ENCODE measurements around the gene JDP2. TPM values are rescaled to one million over a fixed set of nuclear protein-coding genes. Genes with fewer than 3 reads are reported as not detected.

JDP2 gene
- total and polyA plus RNA-seq, 4 donors = 13.8 to 30.4 (median 24.0) TPM

- WGBS (ENCODE audit: insufficient coverage) = 89% methylated on average over 2 of the region's 2 CpGs
- DNase-seq (ENCODE audit: low read depth in 4 of 6, low spot score in 6 of 6) = no peak
- H3K4me3 ChIP-seq (ENCODE audit: low read depth, low read length) = no peak overlapping the region
- no peaks in the 10 kb centered on the region for H3K27me3 ChIP-seq (ENCODE audit: control insufficient read depth, insufficient read depth, low read length)
- H3K36me3 ChIP-seq (ENCODE audit: control insufficient read depth, insufficient read depth, low read length) = no peaks in the 10 kb centered on the region
- peaks cover 27% of the 10 kb centered on the region for H3K4me1 ChIP-seq (ENCODE audit: control insufficient read depth, insufficient read depth, low read length)
- no peaks in the 10 kb centered on the region for H3K9me3 ChIP-seq (ENCODE audit: control insufficient read depth, insufficient read depth, low read length)
- H3K27ac ChIP-seq (ENCODE audit: low read depth, low read length) = no peak overlapping the region
Observed at GRCh38 chr14:75406102-75406501, 21.7 kb upstream of the JDP2 start.

GRCh38 chr14:75406856-75407255 lies 21.0 kb upstream of the JDP2 start:
- 80% methylated on average over 1 of the region's 3 CpGs for WGBS (ENCODE audit: insufficient coverage)

GRCh38 chr14:75409316-75410205 lies 18.3 kb upstream of the JDP2 start:
- peak in 1 of 6 donors; percentile 56 for DNase-seq (ENCODE audit: low read depth in 4 of 6, low spot score in 6 of 6)
- Histone ChIP-seq H3K4me3 (ENCODE audit: low read depth, low read length) (no peak overlapping the region), H3K27me3 (ENCODE audit: control insufficient read depth, insufficient read depth, low read length) (no peaks in the 10 kb centered on the region), H3K27ac (ENCODE audit: low read depth, low read length) (no peak overlapping the region), H3K36me3 (ENCODE audit: control insufficient read depth, insufficient read depth, low read length) (no peaks in the 10 kb centered on the region), H3K4me1 (ENCODE audit: control insufficient read depth, insufficient read depth, low read length) (peaks cover 16% of the 10 kb centered on the region), H3K9me3 (ENCODE audit: control insufficient read depth, insufficient read depth, low read length) (no peaks in the 10 kb centered on the region)
- WGBS (ENCODE audit: insufficient coverage) = 79% methylated on average over 9 of the region's 10 CpGs

More at GRCh38 chr14:75406856-75407255, 21.0 kb upstream of the JDP2 start:
- Histone ChIP-seq H3K27ac (ENCODE audit: low read depth, low read length) (no peak overlapping the region), H3K9me3 (ENCODE audit: control insufficient read depth, insufficient read depth, low read length) (no peaks in the 10 kb centered on the region), H3K27me3 (ENCODE audit: control insufficient read depth, insufficient read depth, low read length) (no peaks in the 10 kb centered on the region), H3K4me3 (ENCODE audit: low read depth, low read length) (no peak overlapping the region), H3K4me1 (ENCODE audit: control insufficient read depth, insufficient read depth, low read length) (peaks cover 20% of the 10 kb centered on the region), H3K36me3 (ENCODE audit: control insufficient read depth, insufficient read depth, low read length) (no peaks in the 10 kb centered on the region)
- DNase-seq (ENCODE audit: low read depth in 4 of 6, low spot score in 6 of 6) = no peak

GRCh38 chr14:75411214-75411540 lies 16.6 kb upstream of the JDP2 start:
- Histone ChIP-seq H3K27ac (ENCODE audit: low read depth, low read length) (no peak overlapping the region), H3K27me3 (ENCODE audit: control insufficient read depth, insufficient read depth, low read length) (no peaks in the 10 kb centered on the region), H3K4me1 (ENCODE audit: control insufficient read depth, insufficient read depth, low read length) (peaks cover 16% of the 10 kb centered on the region), H3K36me3 (ENCODE audit: control insufficient read depth, insufficient read depth, low read length) (no peaks in the 10 kb centered on the region), H3K4me3 (ENCODE audit: low read depth, low read length) (no peak overlapping the region), H3K9me3 (ENCODE audit: control insufficient read depth, insufficient read depth, low read length) (no peaks in the 10 kb centered on the region)
- peak in 1 of 6 donors; percentile 81 for DNase-seq (ENCODE audit: low read depth in 4 of 6, low spot score in 6 of 6)
- 25% methylated on average over 6 of the region's 6 CpGs for WGBS (ENCODE audit: insufficient coverage)

- DNase-seq (ENCODE audit: low read depth in 4 of 6, low spot score in 6 of 6) = no peak
- no peaks in the 10 kb centered on the region for H3K9me3 ChIP-seq (ENCODE audit: control insufficient read depth, insufficient read depth, low read length)
- no peaks in the 10 kb centered on the region for H3K27me3 ChIP-seq (ENCODE audit: control insufficient read depth, insufficient read depth, low read length)
- H3K4me1 ChIP-seq (ENCODE audit: control insufficient read depth, insufficient read depth, low read length) = peaks cover 20% of the 10 kb centered on the region
- H3K36me3 ChIP-seq (ENCODE audit: control insufficient read depth, insufficient read depth, low read length) = no peaks in the 10 kb centered on the region
- H3K4me3 ChIP-seq (ENCODE audit: low read depth, low read length) = no peak overlapping the region
- 61% methylated on average over 2 of the region's 2 CpGs for WGBS (ENCODE audit: insufficient coverage)
- no peak overlapping the region for H3K27ac ChIP-seq (ENCODE audit: low read depth, low read length)
Observed at GRCh38 chr14:75413013-75413412, 14.8 kb upstream of the JDP2 start.

GRCh38 chr14:75417674-75418073 lies 10.1 kb upstream of the JDP2 start:
- no peaks in the 10 kb centered on the region for H3K9me3 ChIP-seq (ENCODE audit: control insufficient read depth, insufficient read depth, low read length)
- peaks cover 11% of the 10 kb centered on the region for H3K4me1 ChIP-seq (ENCODE audit: control insufficient read depth, insufficient read depth, low read length)
- no peak overlapping the region for H3K27ac ChIP-seq (ENCODE audit: low read depth, low read length)
- DNase-seq (ENCODE audit: low read depth in 4 of 6, low spot score in 6 of 6) = peak in 1 of 6 donors; percentile 44
- H3K4me3 ChIP-seq (ENCODE audit: low read depth, low read length) = no peak overlapping the region
- H3K27me3 ChIP-seq (ENCODE audit: control insufficient read depth, insufficient read depth, low read length) = no peaks in the 10 kb centered on the region
- 56% methylated on average over 1 of the region's 1 CpG for WGBS (ENCODE audit: insufficient coverage)
- no peaks in the 10 kb centered on the region for H3K36me3 ChIP-seq (ENCODE audit: control insufficient read depth, insufficient read depth, low read length)

GRCh38 chr14:75418850-75419768 lies 8.7 kb upstream of the JDP2 start:
- DNase-seq (ENCODE audit: low read depth in 4 of 6, low spot score in 6 of 6) = peak in 1 of 6 donors; percentile 39

GRCh38 chr14:75422169-75422568 lies 5.7 kb upstream of the JDP2 start:
- no peaks in the 10 kb centered on the region for H3K27me3 ChIP-seq (ENCODE audit: control insufficient read depth, insufficient read depth, low read length)
- H3K9me3 ChIP-seq (ENCODE audit: control insufficient read depth, insufficient read depth, low read length) = no peaks in the 10 kb centered on the region
- peaks cover 16% of the 10 kb centered on the region for H3K4me1 ChIP-seq (ENCODE audit: control insufficient read depth, insufficient read depth, low read length)
- no peak for DNase-seq (ENCODE audit: low read depth in 4 of 6, low spot score in 6 of 6)
- WGBS (ENCODE audit: insufficient coverage) = 85% methylated on average over 5 of the region's 8 CpGs
- no peaks in the 10 kb centered on the region for H3K36me3 ChIP-seq (ENCODE audit: control insufficient read depth, insufficient read depth, low read length)
- no peak overlapping the region for H3K27ac ChIP-seq (ENCODE audit: low read depth, low read length)
- no peak overlapping the region for H3K4me3 ChIP-seq (ENCODE audit: low read depth, low read length)

More at GRCh38 chr14:75418850-75419768, 8.7 kb upstream of the JDP2 start:
- H3K27me3 ChIP-seq (ENCODE audit: control insufficient read depth, insufficient read depth, low read length) = no peaks in the 10 kb centered on the region
- H3K4me3 ChIP-seq (ENCODE audit: low read depth, low read length) = no peak overlapping the region
- no peaks in the 10 kb centered on the region for H3K9me3 ChIP-seq (ENCODE audit: control insufficient read depth, insufficient read depth, low read length)
- H3K27ac ChIP-seq (ENCODE audit: low read depth, low read length) = no peak overlapping the region
- WGBS (ENCODE audit: insufficient coverage) = 36% methylated on average over 11 of the region's 16 CpGs
- no peaks in the 10 kb centered on the region for H3K36me3 ChIP-seq (ENCODE audit: control insufficient read depth, insufficient read depth, low read length)
- H3K4me1 ChIP-seq (ENCODE audit: control insufficient read depth, insufficient read depth, low read length) = peaks cover 11% of the 10 kb centered on the region

GRCh38 chr14:75424496-75424895 lies 3.3 kb upstream of the JDP2 start:
- Histone ChIP-seq H3K27ac (ENCODE audit: low read depth, low read length) (no peak overlapping the region), H3K27me3 (ENCODE audit: control insufficient read depth, insufficient read depth, low read length) (no peaks in the 10 kb centered on the region), H3K9me3 (ENCODE audit: control insufficient read depth, insufficient read depth, low read length) (no peaks in the 10 kb centered on the region), H3K4me3 (ENCODE audit: low read depth, low read length) (no peak overlapping the region), H3K4me1 (ENCODE audit: control insufficient read depth, insufficient read depth, low read length) (peaks cover 23% of the 10 kb centered on the region), H3K36me3 (ENCODE audit: control insufficient read depth, insufficient read depth, low read length) (no peaks in the 10 kb centered on the region)
- WGBS (ENCODE audit: insufficient coverage) = 100% methylated on average over 1 of the region's 1 CpG
- DNase-seq (ENCODE audit: low read depth in 4 of 6, low spot score in 6 of 6) = no peak

All from spinal cord (tissue), 10 donors.